Measurements from ENCODE around the gene COLQ. TPM values are rescaled to one million over a fixed set of nuclear protein-coding genes. Genes with fewer than 3 reads are reported as not detected.

Gene COLQ
- total RNA-seq, 1 experiment from 2014 or later: not detected

GRCh38 chr3:15401936-15402335 lies 119.6 kb downstream of the COLQ start:
- H3K36me3 ChIP-seq (ENCODE audit: control insufficient read depth, insufficient read depth, low read length): no peaks in the 10 kb centered on the region
- no peaks in the 10 kb centered on the region for H3K4me1 ChIP-seq
- DNase-seq: no peak
- H3K27me3 ChIP-seq (replicated peaks; ENCODE audit: control insufficient read depth, insufficient read depth, low read length): no peaks in the 10 kb centered on the region
- no peak overlapping the region for H3K4me3 ChIP-seq (ENCODE audit: low read depth, low read length)
- H3K9me3 ChIP-seq: no peaks in the 10 kb centered on the region
- no peaks in the 10 kb centered on the region for H3K9me3 Mint-ChIP-seq (ENCODE audit: unreplicated experiment)
- H3K27ac Mint-ChIP-seq (ENCODE audit: unreplicated experiment): no peak overlapping the region
- no peak overlapping the region for H3K4me3 Mint-ChIP-seq (ENCODE audit: unreplicated experiment)
- no peaks in the 10 kb centered on the region for H3K27me3 Mint-ChIP-seq (ENCODE audit: insufficient read depth, unreplicated experiment)
- no peaks in the 10 kb centered on the region for H3K36me3 Mint-ChIP-seq (ENCODE audit: insufficient read depth, unreplicated experiment)
- intact Hi-C loops (cut with micrococcal nuclease; ENCODE audit: unreplicated experiment): loop anchor here (10.0 kb wide), 1 partner anchor 297 kb away; no protein-coding TSS in a partner anchor
- BruUV-seq (replicated peaks): no TSS peak
- H3K4me1 Mint-ChIP-seq (ENCODE audit: low read depth, unreplicated experiment): no peaks in the 10 kb centered on the region
- CTCF ChIA-PET: no interaction called here
- no peak for TF ChIP-seq CTCF (IDR thresholded peaks at IDR 0.05; ENCODE audit: insufficient read depth in 1 of 2, low read depth in 1 of 2, low read length in 1 of 2, severe bottlenecking in 1 of 2, unreplicated experiment in 1 of 2)
- POLR2A ChIA-PET: no interaction called here

Small RNAs within 50 kb of the gene (microRNA-seq; reads per million reads assigned to microRNA genes)
- not detected for gene MIR4270

Other genes with a start within 250 kb of the COLQ start
- gene SH3BP5, start 189.1 kb downstream of the COLQ start, total RNA-seq (2022): 20.8 and 26.1 TPM in 2 replicates
- 18.5 and 18.9 TPM in 2 replicates for gene METTL6, start 94.2 kb downstream of the COLQ start, total RNA-seq (2022)
- gene EAF1, start 94.1 kb downstream of the COLQ start, total RNA-seq (2022): 33.0 and 33.5 TPM in 2 replicates
- gene HACL1, start 79.9 kb upstream of the COLQ start, total RNA-seq (2022): 41.9 and 48.1 TPM in 2 replicates
- 11.1 and 11.8 TPM in 2 replicates for gene BTD, start 80.0 kb upstream of the COLQ start, total RNA-seq (2022)